Vagina (tissue), 2 donors: Measurements from ENCODE around the gene CHRNA1.

Experiments used
- POLR2AphosphoS5 ChIP-seq, 2 donors: sonication (generic); formaldehyde crosslinking; IDR thresholded peaks; one replicate each; pipeline ENCODE4 v1.9.0; 2017; ENCODE audit warnings: antibody characterized with exemption in 2 of 2, mild to moderate bottlenecking in 2 of 2, low read depth in 1 of 2; ENCODE audit not compliant: insufficient read depth in 1 of 2
- TF ChIP-seq, protein P1 (sequence below), 3 experiments: fragments of 450-650 bp in 2 of 3; fragments of 200-600 bp in 1 of 3; sonication (generic) in 1 of 3; IDR thresholded peaks; one replicate each; pipeline ENCODE4 v1.5.1; 2017 to 2019; ENCODE audit warnings: antibody characterized with exemption in 3 of 3, mild to moderate bottlenecking in 2 of 3, moderate library complexity in 2 of 3

DNA sequence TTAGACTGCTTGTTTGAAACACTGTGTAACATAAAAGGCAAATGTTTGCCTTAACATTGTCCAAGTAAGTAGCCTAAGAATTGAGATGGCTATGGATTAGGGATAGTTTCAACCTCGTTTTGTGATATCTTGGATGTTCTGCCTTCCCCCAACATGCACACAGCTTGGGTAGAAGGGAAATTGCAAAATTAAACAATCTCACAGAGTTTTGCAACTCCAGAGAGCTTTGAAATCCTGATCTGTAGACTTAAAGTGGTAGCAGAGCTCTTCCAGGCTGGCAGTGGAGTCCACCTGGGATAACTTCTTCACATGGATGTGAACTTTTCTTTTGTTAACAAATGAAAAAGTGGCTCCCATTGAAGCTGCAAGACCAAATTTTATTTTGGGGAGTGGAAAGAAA lies 59.6 kb downstream of the CHRNA1 start:
- TF ChIP-seq, protein P1, sequence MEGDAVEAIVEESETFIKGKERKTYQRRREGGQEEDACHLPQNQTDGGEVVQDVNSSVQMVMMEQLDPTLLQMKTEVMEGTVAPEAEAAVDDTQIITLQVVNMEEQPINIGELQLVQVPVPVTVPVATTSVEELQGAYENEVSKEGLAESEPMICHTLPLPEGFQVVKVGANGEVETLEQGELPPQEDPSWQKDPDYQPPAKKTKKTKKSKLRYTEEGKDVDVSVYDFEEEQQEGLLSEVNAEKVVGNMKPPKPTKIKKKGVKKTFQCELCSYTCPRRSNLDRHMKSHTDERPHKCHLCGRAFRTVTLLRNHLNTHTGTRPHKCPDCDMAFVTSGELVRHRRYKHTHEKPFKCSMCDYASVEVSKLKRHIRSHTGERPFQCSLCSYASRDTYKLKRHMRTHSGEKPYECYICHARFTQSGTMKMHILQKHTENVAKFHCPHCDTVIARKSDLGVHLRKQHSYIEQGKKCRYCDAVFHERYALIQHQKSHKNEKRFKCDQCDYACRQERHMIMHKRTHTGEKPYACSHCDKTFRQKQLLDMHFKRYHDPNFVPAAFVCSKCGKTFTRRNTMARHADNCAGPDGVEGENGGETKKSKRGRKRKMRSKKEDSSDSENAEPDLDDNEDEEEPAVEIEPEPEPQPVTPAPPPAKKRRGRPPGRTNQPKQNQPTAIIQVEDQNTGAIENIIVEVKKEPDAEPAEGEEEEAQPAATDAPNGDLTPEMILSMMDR (IDR thresholded peaks at IDR 0.05): no peak
- no peak for TF ChIP-seq POLR2AphosphoS5 (IDR thresholded peaks at IDR 0.05; ENCODE audit: insufficient read depth in 1 of 2, low read depth in 1 of 2)
